Stimulated activated naive CD4-positive, alpha-beta T cell treated with Interleukin-2 at 50 U/mL for 16 hours (primary cell): ENCODE data around the gene PRDX1.

Source experiments
- DNase-seq: peaks from one replicate; lab custom pipeline; 2025; lab: John Stamatoyannopoulos, UW

The PRDX1 gene

DNA sequence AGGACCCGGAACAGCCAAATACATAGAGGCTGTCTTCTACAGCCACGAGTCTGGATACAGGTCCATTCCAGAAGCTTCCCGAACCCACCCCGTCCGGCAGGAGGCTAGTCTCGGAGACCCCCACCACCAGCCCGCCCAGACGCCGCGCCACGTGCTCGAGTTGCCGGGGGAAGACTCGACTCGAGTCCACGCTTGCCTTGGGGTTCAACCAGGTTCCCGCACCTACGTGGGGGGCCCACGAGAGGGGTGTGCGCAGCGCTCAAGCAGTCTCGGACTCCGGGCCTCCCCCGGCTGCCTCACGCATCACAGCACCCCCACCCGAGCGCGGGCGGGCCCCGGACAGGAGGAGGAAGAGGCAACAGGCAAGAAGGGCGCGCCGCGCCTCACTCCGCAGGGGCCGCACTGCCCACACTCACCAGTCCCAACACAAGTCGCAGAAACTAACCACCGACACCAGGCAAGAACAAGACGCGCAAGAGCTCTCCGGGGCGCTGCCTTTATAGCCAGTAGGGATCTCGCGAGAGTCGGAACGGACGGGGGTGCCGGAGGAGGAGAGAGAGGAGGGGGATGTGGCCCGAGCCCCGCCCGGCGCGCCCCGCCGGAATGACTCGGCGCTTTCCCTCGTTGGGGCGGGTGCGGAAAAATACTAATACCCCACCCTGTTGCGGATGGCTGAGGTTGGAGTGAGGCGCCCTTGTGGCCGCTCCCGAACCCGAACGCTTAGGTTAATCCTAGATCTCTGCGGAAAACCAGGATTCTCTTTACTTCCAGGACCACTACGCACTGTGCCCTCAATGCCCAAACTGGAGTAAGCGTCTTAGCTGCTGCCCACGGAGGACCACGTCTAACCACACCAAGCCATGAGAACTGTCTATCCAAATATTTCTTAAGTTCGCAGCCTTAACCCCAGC lies at the start of gene PRDX1:
PRDX1 (minus strand) TSS at position 472 of the 911 bp plus-strand sequence. CDS start 2,841 bp downstream, outside the sequence.
- peak; percentile 96 for DNase-seq

DNA sequence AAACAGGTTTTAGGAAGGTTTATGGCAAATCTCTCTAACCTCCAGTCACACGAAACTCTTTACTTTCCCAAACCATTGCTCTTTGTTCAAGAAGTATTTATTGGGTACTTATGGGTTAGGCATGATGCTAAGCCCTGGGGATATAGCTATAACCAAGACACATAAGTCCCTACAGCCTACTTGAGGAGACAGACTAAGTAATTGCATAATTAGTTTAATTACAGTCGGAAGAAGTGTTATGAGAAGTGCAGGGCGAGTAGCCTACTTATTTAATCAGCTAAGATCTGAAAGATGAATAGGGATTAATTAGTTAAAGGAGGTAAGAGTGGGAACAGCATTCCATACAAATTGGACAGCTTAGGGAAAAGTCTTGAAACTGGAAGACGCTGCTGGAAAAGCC lies 48.9 kb upstream of the PRDX1 start:
- no peak for DNase-seq

DNA sequence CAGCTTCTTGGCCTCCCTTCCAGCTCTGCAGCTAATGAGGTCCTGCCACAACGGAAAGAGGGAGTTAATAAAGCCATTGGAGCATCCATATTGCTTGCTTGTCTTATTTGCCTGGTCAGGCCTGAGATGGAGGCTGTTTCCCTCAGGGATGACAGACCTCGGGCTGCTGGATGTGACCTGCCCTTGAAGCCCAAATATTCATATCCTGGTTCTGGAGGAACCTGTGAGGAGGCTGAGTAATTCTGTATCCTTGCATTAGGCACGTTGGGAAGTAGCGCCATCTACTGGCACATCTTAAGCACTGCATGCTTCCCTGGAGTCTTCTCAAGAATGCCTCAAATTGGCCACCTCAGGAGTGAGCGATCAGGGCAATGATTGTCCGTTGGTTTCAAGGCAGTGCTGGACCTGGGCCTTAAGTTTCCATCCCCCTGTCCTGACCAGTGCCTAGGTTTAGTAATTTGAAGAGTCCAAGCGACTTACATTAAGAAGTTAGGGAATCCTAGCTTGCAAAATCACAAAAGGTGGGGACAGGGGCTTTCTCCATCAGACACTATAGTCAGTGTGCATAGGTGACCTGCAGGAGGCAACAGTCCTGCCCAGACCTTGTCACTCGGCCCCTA lies 48.4 kb upstream of the PRDX1 start:
- peak; percentile 41 for DNase-seq

DNA sequence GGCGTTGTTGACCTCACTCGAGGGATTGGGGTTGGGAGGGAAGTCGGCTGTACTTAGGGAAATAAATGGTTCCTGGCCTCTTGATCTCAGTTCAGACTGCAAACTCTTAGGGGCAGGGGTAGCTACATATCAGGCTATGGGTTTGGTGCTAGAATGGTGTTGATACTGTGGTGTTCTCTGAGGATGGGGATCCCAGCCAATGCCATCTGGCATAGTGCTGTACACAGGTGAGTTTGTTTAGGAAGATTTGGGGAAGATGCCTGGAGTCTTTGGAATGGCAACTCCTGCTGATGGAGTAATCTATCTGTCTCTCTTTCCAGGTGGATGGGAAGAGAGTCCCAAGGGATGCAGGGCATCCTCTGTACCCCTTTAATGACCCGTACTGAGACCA lies 47.9 kb upstream of the PRDX1 start:
- no peak for DNase-seq

DNA sequence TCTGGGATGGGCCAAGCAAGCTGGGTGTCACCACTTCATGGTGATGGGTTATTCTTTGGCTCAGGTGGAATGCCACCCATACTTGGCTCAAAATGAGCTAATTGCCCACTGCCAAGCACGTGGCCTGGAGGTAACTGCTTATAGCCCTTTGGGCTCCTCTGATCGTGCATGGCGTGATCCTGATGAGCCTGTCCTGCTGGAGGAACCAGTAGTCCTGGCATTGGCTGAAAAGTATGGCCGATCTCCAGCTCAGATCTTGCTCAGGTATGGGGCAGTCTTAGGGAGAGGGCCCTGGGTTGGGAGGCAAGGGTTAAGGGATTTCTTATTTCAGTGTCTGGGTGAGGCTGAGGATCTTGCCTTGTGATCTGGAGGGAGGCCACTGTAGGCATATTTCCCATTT lies 46.7 kb upstream of the PRDX1 start:
- DNase-seq: no peak

DNA sequence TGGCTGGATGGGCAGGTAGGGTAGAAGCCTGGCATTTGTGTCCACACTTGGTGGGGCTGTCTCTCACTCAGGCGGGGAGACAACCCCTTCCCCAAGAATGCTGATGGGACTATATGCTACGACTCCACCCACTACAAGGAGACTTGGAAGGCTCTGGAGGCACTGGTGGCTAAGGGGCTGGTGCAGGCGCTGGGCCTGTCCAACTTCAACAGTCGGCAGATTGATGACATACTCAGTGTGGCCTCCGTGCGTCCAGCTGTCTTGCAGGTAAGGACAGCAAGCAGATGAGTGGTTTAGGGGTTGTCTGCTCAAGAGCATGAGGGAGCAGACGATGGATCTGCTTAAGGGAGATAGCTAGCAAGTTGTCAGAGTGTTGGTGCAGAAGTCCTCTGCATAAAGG lies 46.2 kb upstream of the PRDX1 start:
- no peak for DNase-seq

DNA sequence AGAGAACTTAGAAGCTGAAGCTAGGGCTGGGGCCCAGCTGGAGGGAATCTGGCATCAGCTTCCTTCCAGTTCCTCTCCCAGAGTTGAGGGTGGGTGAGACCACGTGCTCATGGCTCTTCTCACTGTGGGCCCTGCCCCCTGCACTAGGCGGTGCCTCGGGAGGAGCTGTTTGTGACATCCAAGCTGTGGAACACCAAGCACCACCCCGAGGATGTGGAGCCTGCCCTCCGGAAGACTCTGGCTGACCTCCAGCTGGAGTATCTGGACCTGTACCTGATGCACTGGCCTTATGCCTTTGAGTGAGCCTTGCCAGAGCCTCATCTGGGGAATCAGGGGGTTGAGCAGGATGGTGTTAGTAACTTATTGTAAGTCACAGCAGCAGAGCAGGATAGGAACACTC lies 45.0 kb upstream of the PRDX1 start:
- DNase-seq: no peak

DNA sequence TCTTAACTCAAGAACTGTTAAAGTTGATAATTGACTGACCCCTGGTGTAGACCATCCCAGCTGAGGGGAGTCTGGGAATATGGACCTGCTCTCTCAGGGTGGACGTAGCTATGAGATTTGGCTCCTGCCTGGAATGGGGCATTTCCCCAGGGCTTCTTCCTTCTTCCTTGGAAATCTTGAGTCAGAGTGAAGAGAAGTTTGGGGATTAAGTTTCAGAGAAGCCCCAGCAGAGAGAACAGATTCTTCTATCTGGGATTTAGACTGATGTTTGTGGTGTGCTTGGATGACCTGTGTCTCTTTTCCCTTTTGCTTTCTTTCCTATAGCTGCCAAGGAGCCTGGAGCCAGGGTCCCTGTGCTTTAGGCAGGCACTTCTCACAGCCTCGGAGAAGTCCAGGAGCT lies 42.2 kb upstream of the PRDX1 start:
- no peak for DNase-seq

DNA sequence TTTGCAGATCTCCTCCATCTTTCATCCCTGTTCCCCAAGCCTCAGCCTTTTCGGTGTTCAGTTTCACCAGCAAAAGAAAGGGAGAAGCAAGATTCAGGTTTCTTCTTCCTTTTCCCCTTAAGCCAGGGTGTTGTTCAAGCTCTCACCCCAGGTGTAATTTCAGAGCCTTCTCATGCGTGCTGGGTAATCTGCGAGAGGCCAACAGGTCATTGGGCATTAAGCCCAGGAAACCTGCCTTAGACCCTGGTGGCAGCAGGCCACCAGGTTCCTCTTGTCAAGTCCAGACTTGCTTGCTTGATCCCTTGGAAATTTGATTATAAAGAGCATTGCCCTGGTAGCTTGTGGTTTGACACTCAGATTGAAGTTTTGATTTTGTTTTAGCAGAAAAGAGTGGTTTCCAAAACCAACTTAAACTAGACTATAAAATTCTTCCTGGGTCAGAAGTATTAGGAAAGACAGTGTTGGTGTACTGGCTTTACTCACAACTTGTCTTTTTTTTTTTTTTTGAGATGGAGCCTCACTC lies 35.8 kb upstream of the PRDX1 start:
- no peak for DNase-seq

DNA sequence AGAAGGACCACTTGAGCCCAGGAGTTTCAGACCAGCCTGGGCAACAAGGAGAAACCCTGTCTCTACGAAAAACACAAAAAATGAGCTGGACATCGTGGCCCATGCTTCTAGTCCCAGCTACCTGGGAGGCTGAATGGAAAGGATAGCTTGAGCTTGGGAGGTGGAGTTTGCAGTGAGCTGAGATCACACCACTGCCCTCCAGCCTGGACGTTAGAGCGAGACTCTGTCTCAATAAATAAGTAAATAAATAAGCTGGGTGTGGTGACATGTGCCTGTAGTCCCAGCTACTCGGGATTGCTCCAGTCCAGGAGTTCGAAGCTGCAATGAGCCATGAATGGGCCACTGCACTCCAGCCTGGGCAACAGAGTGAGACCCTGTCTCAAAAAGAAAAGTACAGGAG lies 32.5 kb upstream of the PRDX1 start:
- no peak for DNase-seq

DNA sequence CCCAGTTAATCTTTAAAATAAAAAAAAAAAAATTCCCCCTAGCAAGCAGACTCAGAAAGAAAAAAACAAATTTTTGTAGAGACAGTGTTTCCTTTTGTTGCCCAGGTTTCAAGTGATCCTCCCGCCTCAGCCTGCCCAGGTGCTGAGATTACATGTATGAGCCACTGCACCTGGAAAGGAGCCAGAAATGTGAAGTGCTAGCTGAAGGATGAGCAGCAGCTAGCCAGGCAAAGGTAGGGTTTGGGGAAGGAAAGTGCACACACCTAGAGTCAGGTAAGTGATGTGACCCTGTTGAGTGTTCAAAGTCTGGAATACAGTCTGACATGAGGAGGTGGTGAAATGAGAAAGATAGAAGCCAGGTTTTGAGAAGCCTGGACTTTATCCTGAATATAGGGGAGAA lies 30.6 kb upstream of the PRDX1 start:
- no peak for DNase-seq

DNA sequence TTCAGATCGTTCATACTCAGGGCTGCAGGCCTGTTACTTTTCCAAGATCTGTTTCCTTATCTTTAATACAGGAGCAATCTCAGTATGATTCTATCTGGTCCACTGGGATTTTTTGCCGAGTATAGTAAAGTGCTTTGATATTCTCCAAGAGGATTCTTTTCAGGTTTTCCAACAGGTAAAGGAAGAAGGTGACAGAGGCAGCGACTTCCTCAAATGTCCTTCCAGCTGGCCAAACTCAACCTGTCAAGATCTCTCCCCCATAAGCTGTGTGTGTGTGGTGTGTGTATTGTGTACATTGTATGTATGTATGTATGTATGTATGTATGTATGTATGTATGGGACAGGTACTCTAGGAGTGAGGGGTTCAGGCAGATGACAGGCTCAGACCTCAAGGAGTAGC lies 30.0 kb upstream of the PRDX1 start:
- DNase-seq: no peak

DNA sequence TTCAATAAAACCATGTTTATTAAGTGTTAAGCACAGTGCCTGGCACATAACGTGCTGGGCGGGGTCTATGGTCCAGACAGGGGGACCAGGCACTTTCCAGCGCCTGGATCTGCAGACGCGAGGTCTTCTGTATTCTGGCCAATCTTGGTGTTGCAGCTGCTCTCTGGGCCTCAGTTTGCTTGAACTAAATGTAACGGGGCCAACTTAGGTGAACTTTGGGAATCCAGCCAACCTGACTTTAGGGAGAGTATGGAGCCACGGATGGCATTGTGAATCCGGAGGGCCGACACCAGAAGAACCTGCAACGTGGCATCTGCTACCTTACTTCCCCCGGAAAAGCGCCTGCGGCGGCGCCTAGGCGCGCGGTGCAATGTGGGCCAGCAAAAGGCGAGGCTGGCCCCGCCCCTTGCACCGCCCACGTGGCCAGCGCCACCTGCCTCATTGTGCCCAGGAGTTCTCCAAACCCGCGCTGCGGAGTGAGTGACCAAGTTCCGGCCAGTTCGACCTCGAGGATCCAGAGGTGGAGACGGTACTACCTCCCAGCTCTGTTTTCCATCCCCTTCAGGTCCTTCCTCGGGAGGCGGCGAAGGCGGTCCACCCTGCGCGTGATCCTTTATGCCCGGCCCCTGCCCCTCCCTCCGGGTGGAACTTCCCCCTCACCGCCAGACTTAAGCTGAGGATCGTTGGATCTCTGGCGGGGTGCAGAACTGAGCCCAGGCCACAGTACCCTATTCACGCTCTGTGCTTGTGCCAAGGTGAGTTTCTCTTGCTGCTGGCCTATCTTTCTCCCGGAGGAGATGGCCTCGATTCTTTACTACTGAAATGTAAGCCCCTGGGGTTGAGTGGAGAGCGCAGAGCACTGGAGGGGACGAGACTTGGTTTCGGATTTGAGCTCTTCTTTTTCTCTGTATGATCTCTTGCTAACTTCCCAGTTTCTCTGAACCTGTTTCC lies 29.0 kb upstream of the PRDX1 start, which contains the start of gene AKR1A1:
AKR1A1 (plus strand) TSS at position 426 of the 951 bp plus-strand sequence. CDS start 10,969 bp downstream, outside the sequence.
- peak; percentile 86 for DNase-seq

DNA sequence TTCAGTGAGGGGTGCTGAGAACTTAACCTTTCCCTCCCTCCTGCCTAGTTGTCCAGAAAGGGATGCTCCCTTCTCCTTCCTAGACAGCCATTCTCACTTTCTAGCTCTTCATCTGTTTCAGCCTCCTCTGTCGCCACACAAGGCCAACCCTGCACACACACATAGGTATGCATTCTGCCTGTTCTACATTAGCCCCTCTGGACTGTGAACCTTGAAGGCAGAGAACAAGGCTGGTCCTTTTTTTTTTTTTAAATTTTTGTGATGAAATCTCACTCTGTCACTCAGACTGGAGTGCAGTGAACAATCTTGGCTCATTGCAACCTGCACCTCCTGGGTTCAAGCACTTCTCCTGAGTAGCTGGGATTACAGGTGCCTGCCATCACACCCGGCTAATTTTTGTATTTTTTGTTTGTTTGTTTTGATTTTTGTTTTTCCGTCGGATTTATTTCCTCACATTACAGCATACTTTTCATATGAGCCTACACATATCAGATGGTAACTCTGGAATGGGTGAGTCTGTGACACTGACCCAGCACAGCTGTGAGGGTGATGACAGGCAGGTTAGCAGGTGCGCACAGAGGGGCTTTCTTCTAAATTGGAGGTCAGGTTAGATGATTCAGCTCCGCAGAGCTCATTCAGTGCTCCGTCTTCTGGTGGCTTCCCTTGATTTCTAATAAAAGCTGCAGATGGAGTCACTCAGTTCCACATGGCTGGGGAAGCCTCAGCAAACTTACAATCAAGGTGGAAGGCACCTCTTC lies 24.0 kb upstream of the PRDX1 start:
- no peak for DNase-seq

DNA sequence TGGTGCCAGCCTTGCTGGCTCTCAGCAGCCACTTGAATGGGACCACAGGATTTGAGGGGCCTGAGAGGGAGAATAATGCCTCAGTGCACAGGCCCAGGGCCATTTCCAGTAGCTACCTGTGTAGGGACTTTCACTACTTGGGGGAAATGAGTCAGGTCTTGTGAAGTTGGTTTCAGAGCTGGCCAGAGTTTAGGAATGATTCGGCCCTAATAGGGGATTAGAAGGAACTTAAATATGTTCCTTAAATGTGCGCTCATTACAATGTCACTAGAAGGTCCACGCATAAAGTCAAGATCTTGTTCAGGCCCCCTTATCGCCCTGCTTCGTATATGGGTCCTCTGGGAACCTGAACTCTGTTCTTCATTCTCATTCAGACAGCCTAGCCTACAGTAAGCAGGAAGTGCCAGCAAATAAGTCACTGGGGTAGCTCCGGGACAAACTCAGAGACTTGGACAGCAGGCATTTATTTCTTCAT lies 23.4 kb upstream of the PRDX1 start:
- no peak for DNase-seq

DNA sequence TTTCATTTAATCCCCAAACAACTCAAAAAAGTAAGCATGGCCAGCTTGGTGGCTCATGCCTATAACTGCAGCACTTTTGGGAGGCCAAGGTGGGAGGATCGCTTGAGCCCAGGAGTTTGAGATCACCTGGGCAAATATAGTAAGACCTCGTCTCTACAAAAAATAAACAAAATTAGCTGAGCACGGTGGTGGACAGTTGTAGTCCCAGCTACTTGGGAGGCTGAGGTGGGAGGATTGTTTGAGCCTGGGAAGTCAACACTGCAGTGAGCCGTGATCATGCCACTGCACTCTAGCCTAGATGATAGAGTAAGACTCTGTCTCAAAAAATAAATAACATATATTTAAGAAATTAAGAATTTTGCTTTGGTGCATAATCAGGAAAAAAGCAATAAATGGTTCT lies 22.8 kb upstream of the PRDX1 start:
- DNase-seq: no peak

DNA sequence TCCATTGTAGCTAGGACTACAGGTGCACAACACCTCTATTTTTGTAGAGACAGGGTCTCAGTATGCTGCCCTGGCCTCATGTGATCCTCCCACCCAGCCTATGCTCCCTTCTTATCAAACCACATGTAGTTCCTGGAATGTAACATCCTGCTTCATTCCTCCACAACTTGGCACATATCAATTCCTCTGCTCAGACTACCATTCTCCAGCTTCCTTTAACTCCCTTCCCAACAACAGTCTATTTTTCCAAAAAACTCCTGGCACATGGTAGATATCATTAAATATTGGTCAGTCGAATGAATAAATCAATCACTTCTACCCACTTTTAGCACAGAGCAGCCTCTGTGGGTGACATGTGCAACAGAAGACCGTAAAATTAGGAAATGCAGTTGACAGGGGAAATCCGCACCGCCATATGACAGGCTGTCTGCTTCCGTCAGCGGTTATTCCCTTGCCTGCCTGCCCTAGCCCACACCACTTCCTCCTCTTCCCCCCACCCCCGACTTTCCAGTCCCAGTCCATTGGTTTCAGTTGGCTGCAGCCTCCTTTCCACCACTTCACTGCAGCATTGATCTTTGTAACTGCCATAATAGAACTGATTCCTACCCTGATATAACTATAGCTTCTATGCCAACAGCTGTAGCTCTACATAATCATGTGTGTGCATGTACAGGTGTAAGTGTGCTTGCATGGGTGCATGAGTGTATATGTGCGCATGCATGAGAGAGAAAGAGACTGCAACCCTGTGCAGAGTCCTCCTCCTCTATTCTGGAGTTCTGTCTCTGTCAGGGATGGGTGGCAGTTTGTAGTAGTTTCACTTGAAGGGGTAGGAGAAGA lies 22.1 kb upstream of the PRDX1 start:
- DNase-seq: peak; percentile 68

DNA sequence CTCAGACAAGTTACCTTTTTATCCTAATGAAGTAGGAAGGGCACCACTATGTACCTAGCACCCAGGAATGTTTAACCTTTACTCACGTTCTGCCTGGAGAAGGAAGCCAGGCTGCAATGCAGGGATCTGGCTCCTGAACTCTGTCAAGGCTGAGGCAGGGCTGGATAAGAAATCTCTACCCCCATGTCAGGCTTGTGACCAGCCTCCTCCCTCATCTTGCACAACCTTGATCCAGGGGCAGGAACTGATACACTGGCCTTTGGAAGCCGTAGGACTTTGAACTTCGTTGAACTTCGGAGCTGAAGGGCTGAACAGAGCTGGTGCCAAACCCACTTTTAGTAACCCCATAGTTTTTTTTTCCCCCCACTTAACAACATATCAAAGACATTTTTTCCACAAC lies 20.9 kb upstream of the PRDX1 start:
- no peak for DNase-seq

DNA sequence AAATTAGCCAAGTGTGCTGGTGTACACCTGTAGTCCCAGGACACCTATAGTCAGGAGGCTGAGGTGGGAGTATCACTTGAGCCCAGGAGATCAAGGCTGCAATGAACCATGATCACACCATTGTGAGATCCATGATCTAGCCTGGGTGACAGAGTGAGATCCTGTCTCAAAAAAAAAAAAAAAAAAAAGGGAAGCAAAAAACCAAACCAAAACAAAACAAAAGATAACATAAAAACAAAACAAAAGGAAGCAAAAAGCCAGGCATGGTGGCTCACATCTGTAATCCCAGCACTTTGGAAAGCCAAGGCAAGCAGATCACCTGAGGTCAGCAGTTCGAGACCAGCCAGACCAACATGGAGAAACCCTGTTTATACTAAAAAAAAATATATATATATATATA lies 19.5 kb upstream of the PRDX1 start:
- no peak for DNase-seq

DNA sequence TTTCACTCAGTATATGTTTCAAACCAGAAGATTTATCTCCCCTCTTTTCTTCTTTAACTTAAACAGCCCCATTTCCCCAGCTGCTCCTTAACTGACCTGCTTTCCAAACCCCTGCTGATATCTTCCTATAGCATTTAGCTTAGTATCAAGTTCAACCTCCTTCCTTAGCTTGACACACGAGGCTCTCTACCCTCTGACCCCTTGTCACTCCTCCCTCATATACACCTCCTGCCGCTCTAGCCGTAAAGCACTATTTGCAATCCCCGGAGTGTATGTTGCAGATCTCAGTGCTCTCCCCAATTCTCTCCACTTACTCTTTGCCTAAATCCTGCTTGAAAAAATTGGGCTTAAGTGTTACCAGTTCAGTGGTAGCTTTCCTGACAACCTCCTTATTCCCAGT lies 15.2 kb upstream of the PRDX1 start:
- no peak for DNase-seq
